Left lung (tissue), 10 donors: Measurements from ENCODE around the gene ACADS. TPM values are rescaled to one million over a fixed set of nuclear protein-coding genes. Genes with fewer than 3 reads are reported as not detected.

ENCODE experiments used
- ATAC-seq: fragments of 200-7000 bp; cut with Tn5 transposase; one replicate; pipeline ENCODE4 v1.9.1; 2020; ENCODE audit warnings: moderate library complexity
- DNase-seq, 4 donors: peaks; one replicate each; pipeline ENCODE4 v3.0.0-alpha.2; 2013 to 2020
- H3K27ac ChIP-seq, 2 donors: fragments of 200-600 bp; sonication (generic) in 1 of 2; one replicate each; pipeline versions ENCODE4 v1.5.0 to v1.8.0; 2020 to 2021
- H3K27me3 ChIP-seq, 2 donors: fragments of 200-600 bp; sonication (generic) in 1 of 2; one replicate each; pipeline versions ENCODE4 v1.5.0 to v1.8.0; 2020 to 2021
- H3K36me3 ChIP-seq, 2 donors: fragments of 200-600 bp; sonication (generic) in 1 of 2; one replicate each; pipeline versions ENCODE4 v1.5.0 to v1.8.0; 2020 to 2021
- H3K4me1 ChIP-seq, 2 donors: fragments of 200-600 bp; one replicate each; pipeline ENCODE4 v1.8.0; 2021
- H3K4me3 ChIP-seq, 2 donors: fragments of 200-600 bp; sonication (generic) in 1 of 2; one replicate each; pipeline versions ENCODE4 v1.5.0 to v1.8.0; 2020 to 2021; ENCODE audit warnings: mild to moderate bottlenecking in 1 of 2
- H3K9me3 ChIP-seq, 2 donors: fragments of 200-600 bp; sonication (generic) in 1 of 2; one replicate each; pipeline versions ENCODE4 v1.5.0 to v1.8.0; 2020 to 2021
- CTCF ChIP-seq, 2 donors: fragments of 200-600 bp; sonication (generic) in 1 of 2; IDR thresholded peaks; one replicate each; pipeline versions ENCODE4 v1.5.0 to v1.8.0; 2021; ENCODE audit warnings: antibody characterized with exemption in 2 of 2
- intact Hi-C, 2 donors: fragments of 100-400 bp; cut with DNase I; formaldehyde crosslinking; loops; one replicate each; pipeline versions ENCODE4 v1.11.2 to v1.14.2; 2022
- polyA plus RNA-seq, 6 donors: library from polyadenylated mRNA; unstranded; fragments of 120-200 nt; gene quantifications; one replicate each; pipeline ENCODE4 v1.2.1, GENCODE V29; 2013; ENCODE audit not compliant: insufficient read length in 6 of 6
- total RNA-seq, 2 donors: library from RNA; stranded (reverse); fragmentation: NEBNext Ultra II Directional; extraction: Animal tissue kit (Norgen Biotek cat#: 25700); gene quantifications; one replicate each; pipeline ENCODE4 v1.2.1, GENCODE V29; 2021
- donor health status: DM: no; HTN: yes; CAD: no.
- donor health status: DM: no; HTN: no; CAD: no.

The ACADS gene
- total and polyA plus RNA-seq, 8 donors, result 11.5 to 20.6 (median 14.0) TPM

- no peak for TF ChIP-seq CTCF (IDR thresholded peaks at IDR 0.05)
- Histone ChIP-seq H3K9me3 (no peaks in the 10 kb centered on the region), H3K4me3 (no peak overlapping the region), H3K27me3 (no peaks in the 10 kb centered on the region), H3K27ac (peak overlapping the region in 1 of 2 donors; percentile 96), H3K4me1 (peaks cover 4 to 52% of the 10 kb centered on the region in 2 donors), H3K36me3 (no peaks in the 10 kb centered on the region)
- ATAC-seq (no peak), DNase-seq (no peak)
- intact Hi-C loops, result no loop called here
Observed at GRCh38 chr12:120684523-120684932, 41.1 kb upstream of the ACADS start.

- Histone ChIP-seq H3K9me3 (no peaks in the 10 kb centered on the region), H3K4me3 (peak overlapping the region in 1 of 2 donors; percentile 95), H3K27ac (peak overlapping the region in 1 of 2 donors; percentile 96), H3K4me1 (peaks cover 14 to 52% of the 10 kb centered on the region in 2 donors), H3K36me3 (no peaks in the 10 kb centered on the region), H3K27me3 (no peaks in the 10 kb centered on the region)
- TF ChIP-seq CTCF (IDR thresholded peaks at IDR 0.05), result no peak
- DNase-seq, result no peak
- intact Hi-C loops, result no loop called here
- no peak for ATAC-seq
Observed at GRCh38 chr12:120685522-120685921, 40.1 kb upstream of the ACADS start.

- DNase-seq (peak in 3 of 4 donors; percentile 99), ATAC-seq (peak; percentile 90)
- Histone ChIP-seq H3K4me3 (peak overlapping the region; percentile 71 to 95), H3K9me3 (no peaks in the 10 kb centered on the region), H3K36me3 (no peaks in the 10 kb centered on the region), H3K27me3 (no peaks in the 10 kb centered on the region), H3K4me1 (peaks cover 15 to 58% of the 10 kb centered on the region in 2 donors), H3K27ac (peak overlapping the region; percentile 87 to 96)
- TF ChIP-seq CTCF (IDR thresholded peaks at IDR 0.05), result no peak
- intact Hi-C loops, result no loop called here
Observed at GRCh38 chr12:120686151-120686689, 39.4 kb upstream of the ACADS start.

- intact Hi-C loops, result no loop called here
- no peaks in the 10 kb centered on the region for H3K27me3 ChIP-seq
- H3K4me3 ChIP-seq, result peak within 1 kb of the TSS; percentile 71 to 95
- ATAC-seq, result peak; percentile 94
- H3K4me1 ChIP-seq, result peaks cover 15 to 65% of the 10 kb centered on the region in 2 donors
- no peaks in the 10 kb centered on the region for H3K36me3 ChIP-seq
- DNase-seq, result peak; percentile 97 to 98 (median 98)
- TF ChIP-seq CTCF (IDR thresholded peaks at IDR 0.05), result no peak
- H3K27ac ChIP-seq, result peak within 1 kb of the TSS; percentile 87 to 96
- no peaks in the 10 kb centered on the region for H3K9me3 ChIP-seq
Observed at GRCh38 chr12:120686690-120687577, 38.7 kb upstream of the ACADS start, which contains the start of gene MLEC. Gene MLEC (plus strand): TSS chr12:120687149. CDS start chr12:120687297, 148 bp downstream.
